B cell (primary cell): Measurements from ENCODE around the gene SUSD4. TPM values are rescaled to one million over a fixed set of nuclear protein-coding genes. Genes with fewer than 3 reads are reported as not detected.
"Not testable (repeated sequence)": the region's sequence is repeated elsewhere in the genome, so short reads cannot be mapped to it uniquely, and the experiment has no call there.

Experiments used
- ATAC-seq: fragments of 200-7000 bp; cut with Tn5 transposase; one replicate; pipeline ENCODE4 v1.10.0; 2021; ENCODE audit warnings: low read depth, mild to moderate bottlenecking, moderate number of reproducible peaks, moderate library complexity
- CTCF ChIA-PET: fragments of 350-600 bp; sonication (Branson Sonifier 250); formaldehyde crosslinking; loops from one replicate; lab custom pipeline; 2021; ENCODE audit warnings: antibody characterized with exemption, inconsistent platforms; lab: Charles Lee
- POLR2A ChIA-PET: fragments of 350-600 bp; sonication (Branson Sonifier 250); formaldehyde crosslinking; loops from one replicate; lab custom pipeline; 2021; ENCODE audit warnings: antibody characterized with exemption; lab: Charles Lee
- DNase-seq: peaks from one replicate; pipeline ENCODE4 v3.0.0; 2013
- H2AFZ ChIP-seq: 2 replicates; pipeline ENCODE4 v1.6.1; 2012; ENCODE audit warnings: mild to moderate bottlenecking, low read depth, low read length; ENCODE audit not compliant: insufficient read depth, poor library complexity, severe bottlenecking
- H3K27ac ChIP-seq, 2 donors: 1 replicate in 1 of 2; 2 replicates in 1 of 2; pipeline ENCODE4 v1.5.1; 2012 to 2013; ENCODE audit warnings: low read length in 2 of 2, mild to moderate bottlenecking in 2 of 2, moderate library complexity in 1 of 2
- H3K27me3 ChIP-seq, 4 experiments: fragments of 200-600 bp in 1 of 4; sonication (generic) in 1 of 4; replicated peaks in 1 of 4; 1 replicate in 2 of 4; 2 replicates in 2 of 4; pipeline versions ENCODE4 v1.6.1 to v1.7.0; 2013 to 2016; ENCODE audit warnings: low read length in 3 of 4, mild to moderate bottlenecking in 2 of 4, mixed read lengths in 1 of 4, moderate library complexity in 1 of 4; ENCODE audit not compliant: insufficient read depth in 4 of 4, control insufficient read depth in 3 of 4; ENCODE audit errors: control extremely low read depth in 1 of 4
- H3K36me3 ChIP-seq, 2 experiments: replicated peaks in 1 of 2; 1 replicate in 1 of 2; 2 replicates in 1 of 2; pipeline versions ENCODE4 v1.6.1 to v1.7.1; 2013; ENCODE audit warnings: low read length in 1 of 2; ENCODE audit not compliant: insufficient read depth in 2 of 2, control insufficient read depth in 1 of 2; ENCODE audit errors: control extremely low read depth in 1 of 2, extremely low read depth in 1 of 2
- H3K4me1 ChIP-seq, 2 donors: fragments of 200-600 bp in 1 of 2; sonication (generic) in 1 of 2; 1 replicate in 1 of 2; 2 replicates in 1 of 2; pipeline versions ENCODE4 v1.5.1 to v1.6.1; 2013 to 2017; ENCODE audit warnings: low read length in 2 of 2; ENCODE audit not compliant: control insufficient read depth in 2 of 2, insufficient read depth in 2 of 2
- H3K4me2 ChIP-seq: replicated peaks from 2 replicates; pipeline ENCODE3; 2012; ENCODE audit warnings: mild to moderate bottlenecking, low read depth, low read length; ENCODE audit not compliant: poor library complexity, severe bottlenecking
- H3K4me3 ChIP-seq, 5 experiments: fragments of 200-600 bp in 1 of 5; sonication (generic) in 1 of 5; 1 replicate in 3 of 5; 2 replicates in 2 of 5; pipeline versions ENCODE4 v1.5.1 to v1.7.0; 2011 to 2016; ENCODE audit warnings: low read length in 4 of 5, mild to moderate bottlenecking in 4 of 5, low read depth in 2 of 5, control low read depth in 1 of 5, moderate library complexity in 1 of 5; ENCODE audit not compliant: insufficient read depth in 1 of 5; ENCODE audit errors: control extremely low read depth in 1 of 5, extremely low read depth in 1 of 5
- H3K79me2 ChIP-seq: fragments of 200-600 bp; sonication (generic); one replicate; pipeline ENCODE4 v1.6.0; 2016; ENCODE audit warnings: low read length; ENCODE audit not compliant: control insufficient read depth, insufficient read depth
- H3K9ac ChIP-seq: fragments of 200-600 bp; sonication (generic); 2 replicates; pipeline ENCODE4 v1.6.1; 2017; ENCODE audit warnings: mild to moderate bottlenecking, low read length, moderate library complexity
- H3K9me3 ChIP-seq, 3 donors: one replicate each; pipeline versions ENCODE4 v1.6.1 to v1.7.1; 2013; ENCODE audit warnings: low read length in 2 of 3; ENCODE audit not compliant: control insufficient read depth in 2 of 3, insufficient read depth in 1 of 3; ENCODE audit errors: control extremely low read depth in 1 of 3
- H4K20me1 ChIP-seq: 2 replicates; pipeline ENCODE4 v1.6.0; 2012; ENCODE audit warnings: mild to moderate bottlenecking, low read length; ENCODE audit not compliant: insufficient read depth, control insufficient read depth, poor library complexity, severe bottlenecking
- H3K27ac Mint-ChIP-seq: one replicate; pipeline ENCODE4 v1.8.0; 2021; ENCODE audit warnings: mixed read lengths
- H3K27me3 Mint-ChIP-seq: one replicate; pipeline ENCODE4 v1.8.0; 2021; ENCODE audit warnings: mixed read lengths
- H3K4me1 Mint-ChIP-seq: one replicate; pipeline ENCODE4 v1.8.0; 2021; ENCODE audit warnings: mixed read lengths
- H3K4me3 Mint-ChIP-seq: one replicate; pipeline ENCODE4 v1.8.0; 2021; ENCODE audit warnings: mixed read lengths
- H3K9me3 Mint-ChIP-seq: one replicate; pipeline ENCODE4 v1.8.0; 2022; ENCODE audit warnings: mixed read lengths; ENCODE audit not compliant: insufficient read depth
- EZH2 ChIP-seq: IDR thresholded peaks from 2 replicates; pipeline ENCODE4 v1.6.1; 2012; ENCODE audit warnings: borderline replicate concordance, low read depth, mild to moderate bottlenecking, moderate library complexity, low read length; ENCODE audit not compliant: insufficient read depth, poor library complexity, severe bottlenecking
- WGBS: methylation state at CpG from one replicate; pipeline ENCODE4 v1.1.5; 2013; ENCODE audit warnings: missing lambda C conversion rate; ENCODE audit not compliant: insufficient coverage; 5-methylcytosine and 5-hydroxymethylcytosine counted together
- intact Hi-C: fragments of 100-400 bp; cut with micrococcal nuclease; formaldehyde crosslinking; loops from one replicate; pipeline ENCODE4 v1.10.0; 2022
- polyA plus RNA-seq: library from polyadenylated mRNA; depleted of rRNA; stranded (reverse); fragments of >200 nt; gene quantifications from 2 replicates; pipeline ENCODE4 v1.2.3, GENCODE V29; 2012
- total RNA-seq, 2 donors: library from RNA; stranded (reverse); fragments of 120-200 nt in 1 of 2; gene quantifications; 1 replicate in 1 of 2; 2 replicates in 1 of 2; pipeline versions ENCODE4 v1.2.3 to v1.2.4, GENCODE V29; 2013 to 2022
- TF ChIP-seq, protein P1 (sequence below): fragments of 200-600 bp; IDR thresholded peaks from one replicate; pipeline ENCODE4 v1.8.0; 2022; ENCODE audit warnings: antibody characterized with exemption, mild to moderate bottlenecking

SUSD4 gene
- total and polyA plus RNA-seq, 2 donors (not counting 1 experiment from before 2014, with no cell fraction given), result 0.13 TPM; not detected in 1

DNA sequence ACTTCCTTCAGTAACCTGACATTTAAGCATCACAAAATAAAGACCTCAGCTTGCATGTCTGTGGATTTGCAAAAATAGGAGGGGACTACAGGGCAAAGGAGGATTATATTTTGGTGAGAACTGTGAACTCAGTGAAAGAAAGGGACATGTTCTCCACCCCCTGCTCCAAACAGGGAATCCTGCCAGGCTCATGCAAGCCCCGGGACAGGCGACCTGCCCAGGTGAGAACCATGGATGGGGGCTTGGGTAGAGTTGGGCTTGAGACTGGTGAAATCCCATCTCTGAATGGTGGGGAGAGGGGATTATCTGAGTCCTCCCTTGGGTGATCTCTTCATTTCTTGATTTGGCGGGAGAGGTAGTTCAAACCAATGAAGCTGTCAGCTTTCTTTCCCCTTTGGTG lies 110.1 kb downstream of the SUSD4 start:
- H3K27me3 Mint-ChIP-seq, result peaks cover 19% of the 10 kb centered on the region
- no peak overlapping the region for H3K4me3 Mint-ChIP-seq
- intact Hi-C loops, result no loop called here
- no peak overlapping the region for H3K27ac Mint-ChIP-seq
- 60% methylated on average over 1 of the region's 3 CpGs for WGBS
- Histone ChIP-seq H2AFZ (no peak overlapping the region), H4K20me1 (no peaks in the 10 kb centered on the region), H3K4me1 (no peaks in the 10 kb centered on the region), H3K4me2 (no peak overlapping the region), H3K9me3 (no peaks in the 10 kb centered on the region), H3K4me3 (no peak overlapping the region), H3K79me2 (no peaks in the 10 kb centered on the region), H3K27me3 (peaks cover 0 to 7% (median 0%) of the 10 kb centered on the region in 4 experiments), H3K9ac (no peak overlapping the region), H3K27ac (no peak overlapping the region), H3K36me3 (no peaks in the 10 kb centered on the region)
- H3K4me1 Mint-ChIP-seq, result no peaks in the 10 kb centered on the region
- H3K9me3 Mint-ChIP-seq, result peaks cover 3% of the 10 kb centered on the region
- DNase-seq, result no peak
- ChIA-PET CTCF (no interaction called here), POLR2A (no interaction called here)
- TF ChIP-seq, protein P1, sequence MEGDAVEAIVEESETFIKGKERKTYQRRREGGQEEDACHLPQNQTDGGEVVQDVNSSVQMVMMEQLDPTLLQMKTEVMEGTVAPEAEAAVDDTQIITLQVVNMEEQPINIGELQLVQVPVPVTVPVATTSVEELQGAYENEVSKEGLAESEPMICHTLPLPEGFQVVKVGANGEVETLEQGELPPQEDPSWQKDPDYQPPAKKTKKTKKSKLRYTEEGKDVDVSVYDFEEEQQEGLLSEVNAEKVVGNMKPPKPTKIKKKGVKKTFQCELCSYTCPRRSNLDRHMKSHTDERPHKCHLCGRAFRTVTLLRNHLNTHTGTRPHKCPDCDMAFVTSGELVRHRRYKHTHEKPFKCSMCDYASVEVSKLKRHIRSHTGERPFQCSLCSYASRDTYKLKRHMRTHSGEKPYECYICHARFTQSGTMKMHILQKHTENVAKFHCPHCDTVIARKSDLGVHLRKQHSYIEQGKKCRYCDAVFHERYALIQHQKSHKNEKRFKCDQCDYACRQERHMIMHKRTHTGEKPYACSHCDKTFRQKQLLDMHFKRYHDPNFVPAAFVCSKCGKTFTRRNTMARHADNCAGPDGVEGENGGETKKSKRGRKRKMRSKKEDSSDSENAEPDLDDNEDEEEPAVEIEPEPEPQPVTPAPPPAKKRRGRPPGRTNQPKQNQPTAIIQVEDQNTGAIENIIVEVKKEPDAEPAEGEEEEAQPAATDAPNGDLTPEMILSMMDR, result no peak
- no peak for TF ChIP-seq EZH2
- no peak for ATAC-seq

DNA sequence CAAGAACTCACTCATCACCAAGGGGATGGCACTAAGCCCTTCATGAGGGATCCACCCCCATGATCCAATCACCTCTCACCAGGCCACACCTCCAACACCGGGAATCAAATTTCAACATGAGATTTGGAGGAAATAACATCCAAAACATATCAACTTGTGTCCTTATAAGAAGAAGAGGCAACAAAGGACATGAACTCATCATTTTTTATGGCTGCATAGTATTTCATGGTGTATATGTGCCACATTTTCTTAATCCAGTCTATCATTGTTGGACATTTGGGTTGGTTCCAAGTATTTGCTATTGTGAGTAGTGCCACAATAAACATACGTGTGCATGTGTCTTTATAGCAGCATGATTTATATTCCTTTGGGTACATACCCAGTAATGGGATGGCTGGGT lies 112.6 kb downstream of the SUSD4 start:
- H3K4me2 ChIP-seq, H3K9ac ChIP-seq, H3K4me1 Mint-ChIP-seq, intact Hi-C loops, H3K4me1 ChIP-seq, H3K4me3 ChIP-seq, H3K79me2 ChIP-seq, H3K27ac Mint-ChIP-seq, H3K9me3 ChIP-seq, CTCF ChIA-PET, POLR2A ChIA-PET, H3K27ac ChIP-seq, H3K36me3 ChIP-seq, H3K27me3 Mint-ChIP-seq, H3K4me3 Mint-ChIP-seq, H3K9me3 Mint-ChIP-seq, DNase-seq, H3K27me3 ChIP-seq, H4K20me1 ChIP-seq, ATAC-seq, H2AFZ ChIP-seq: not testable (repeated sequence)
- no CpG with 5 or more reads among the region's 2 CpGs for WGBS
